Stimulated activated naive CD8-positive, alpha-beta T cell treated with anti-CD3 and anti-CD28 coated beads, Interleukin-15, amount 100 ng/mL, for 72 hours (primary cell): Measurements from ENCODE around the gene PCDHB14.
"Not testable (repeated sequence)": the region's sequence is repeated elsewhere in the genome, so short reads cannot be mapped to it uniquely, and the experiment has no call there.

Experiments used
- ATAC-seq: fragments of 150-1000 bp; cut with Tn5 transposase; 2 replicates; pipeline ENCODE4 v1.10.0; 2021; ENCODE audit warnings: mild to moderate bottlenecking, moderate library complexity
- DNase-seq, 2 donors: peaks; one replicate each; pipeline ENCODE4 v3.0.0; 2021 to 2022
- H3K27ac Mint-ChIP-seq, 2 donors: one replicate each; pipeline ENCODE4 v1.8.0; 2022; ENCODE audit warnings: mild to moderate bottlenecking in 2 of 2, mixed read lengths in 2 of 2, moderate library complexity in 2 of 2
- H3K27me3 Mint-ChIP-seq: one replicate; pipeline ENCODE4 v1.8.0; 2022; ENCODE audit warnings: mixed read lengths
- H3K4me1 Mint-ChIP-seq: one replicate; pipeline ENCODE4 v1.8.0; 2022; ENCODE audit warnings: mild to moderate bottlenecking, mixed read lengths
- H3K4me3 Mint-ChIP-seq, 2 donors: one replicate each; pipeline ENCODE4 v1.8.0; 2022; ENCODE audit warnings: mild to moderate bottlenecking in 2 of 2, mixed read lengths in 2 of 2, moderate library complexity in 1 of 2
- H3K9me3 Mint-ChIP-seq, 2 donors: one replicate each; pipeline ENCODE4 v1.8.0; 2022; ENCODE audit warnings: mixed read lengths in 2 of 2

The PCDHB14 gene

GRCh38 chr5:141236516-141237313 lies 13.6 kb downstream of the PCDHB14 start:
- DNase-seq (no peak), ATAC-seq (no peak)
- Mint-ChIP-seq H3K27me3 (peaks cover 50% of the 10 kb centered on the region), H3K9me3 (peaks cover 38 to 43% of the 10 kb centered on the region in 2 donors), H3K27ac (no peak overlapping the region), H3K4me3 (no peak overlapping the region), H3K4me1 (no peaks in the 10 kb centered on the region)

- Mint-ChIP-seq H3K27ac (no peak overlapping the region), H3K9me3 (peaks cover 52 to 72% of the 10 kb centered on the region in 2 donors), H3K4me1 (no peaks in the 10 kb centered on the region), H3K4me3 (no peak overlapping the region), H3K27me3 (peaks cover 65% of the 10 kb centered on the region)
- DNase-seq (no peak), ATAC-seq (no peak)
Measured at GRCh38 chr5:141241496-141241895, 18.4 kb downstream of the PCDHB14 start.

GRCh38 chr5:141245250-141245717 lies 22.1 kb downstream of the PCDHB14 start, which contains the start of gene PCDHB15:
TSS of gene PCDHB15 (plus strand) at chr5:141245395. CDS start at chr5:141245579, 184 bp downstream.
- no peaks in the 10 kb centered on the region for H3K4me1 Mint-ChIP-seq
- peaks cover 53 to 77% of the 10 kb centered on the region in 2 donors for H3K9me3 Mint-ChIP-seq
- DNase-seq (peak in 1 of 2 donors; percentile 22), ATAC-seq (no peak)
- peaks cover 50% of the 10 kb centered on the region for H3K27me3 Mint-ChIP-seq
- H3K27ac Mint-ChIP-seq: no peak within 1 kb of the TSS
- peak within 1 kb of the TSS in 1 of 2 donors; percentile 46 for H3K4me3 Mint-ChIP-seq

- Mint-ChIP-seq H3K27me3 (peaks cover 33% of the 10 kb centered on the region), H3K9me3 (peaks cover 41 to 65% of the 10 kb centered on the region in 2 donors)
Measured at GRCh38 chr5:141246971-141247370, 23.8 kb downstream of the PCDHB14 start.

GRCh38 chr5:141247434-141247833 lies 24.3 kb downstream of the PCDHB14 start:
- not testable (repeated sequence) for H3K4me1 Mint-ChIP-seq, DNase-seq, H3K27ac Mint-ChIP-seq, H3K4me3 Mint-ChIP-seq, ATAC-seq
- H3K9me3 Mint-ChIP-seq: peaks cover 40 to 62% of the 10 kb centered on the region in 2 donors
- H3K27me3 Mint-ChIP-seq: peaks cover 29% of the 10 kb centered on the region

More at GRCh38 chr5:141246971-141247370, 23.8 kb downstream of the PCDHB14 start:
- DNase-seq, ATAC-seq, H3K4me1 Mint-ChIP-seq, H3K27ac Mint-ChIP-seq, H3K4me3 Mint-ChIP-seq: not testable (repeated sequence)

- Mint-ChIP-seq H3K27ac (no peak overlapping the region), H3K9me3 (peaks cover 36 to 44% of the 10 kb centered on the region in 2 donors), H3K4me1 (no peaks in the 10 kb centered on the region), H3K4me3 (no peak overlapping the region), H3K27me3 (peaks cover under 1% of the 10 kb centered on the region)
- ATAC-seq (no peak), DNase-seq (no peak)
Measured at GRCh38 chr5:141250576-141250975, 27.4 kb downstream of the PCDHB14 start.

- no peaks in the 10 kb centered on the region for H3K27me3 Mint-ChIP-seq
- DNase-seq (no peak), ATAC-seq (no peak)
- no peak overlapping the region for H3K4me3 Mint-ChIP-seq
- peaks cover 54 to 70% of the 10 kb centered on the region in 2 donors for H3K9me3 Mint-ChIP-seq
- no peak overlapping the region for H3K27ac Mint-ChIP-seq
- no peaks in the 10 kb centered on the region for H3K4me1 Mint-ChIP-seq
Measured at GRCh38 chr5:141258464-141258863, 35.3 kb downstream of the PCDHB14 start.

GRCh38 chr5:141258948-141259347 lies 35.8 kb downstream of the PCDHB14 start:
- H3K9me3 Mint-ChIP-seq: peaks cover 57 to 74% of the 10 kb centered on the region in 2 donors
- H3K27ac Mint-ChIP-seq: no peak overlapping the region
- DNase-seq: no peak

GRCh38 chr5:141260458-141261237 lies 37.5 kb downstream of the PCDHB14 start:
- peaks cover 52 to 75% of the 10 kb centered on the region in 2 donors for H3K9me3 Mint-ChIP-seq
- no peak overlapping the region for H3K27ac Mint-ChIP-seq
- H3K4me1 Mint-ChIP-seq: no peaks in the 10 kb centered on the region
- DNase-seq (no peak), ATAC-seq (no peak)
- no peaks in the 10 kb centered on the region for H3K27me3 Mint-ChIP-seq
- no peak overlapping the region for H3K4me3 Mint-ChIP-seq

More at GRCh38 chr5:141258948-141259347, 35.8 kb downstream of the PCDHB14 start:
- Mint-ChIP-seq H3K4me3 (no peak overlapping the region), H3K27me3 (no peaks in the 10 kb centered on the region), H3K4me1 (no peaks in the 10 kb centered on the region)
- no peak for ATAC-seq

- H3K4me3 Mint-ChIP-seq: no peak overlapping the region
- H3K27me3 Mint-ChIP-seq: no peaks in the 10 kb centered on the region
- DNase-seq (no peak), ATAC-seq (no peak)
- H3K27ac Mint-ChIP-seq: no peak overlapping the region
- peaks cover 55 to 75% of the 10 kb centered on the region in 2 donors for H3K9me3 Mint-ChIP-seq
- no peaks in the 10 kb centered on the region for H3K4me1 Mint-ChIP-seq
Measured at GRCh38 chr5:141261238-141261546, 38.0 kb downstream of the PCDHB14 start.

- no peaks in the 10 kb centered on the region for H3K4me1 Mint-ChIP-seq
- H3K9me3 Mint-ChIP-seq: peaks cover 51 to 73% of the 10 kb centered on the region in 2 donors
Measured at GRCh38 chr5:141269195-141269594, 46.1 kb downstream of the PCDHB14 start.

GRCh38 chr5:141272906-141273305 lies 49.8 kb downstream of the PCDHB14 start:
- no peak for ATAC-seq
- no peak overlapping the region for H3K27ac Mint-ChIP-seq
- peaks cover 49 to 72% of the 10 kb centered on the region in 2 donors for H3K9me3 Mint-ChIP-seq
- no peak for DNase-seq
- H3K4me3 Mint-ChIP-seq: no peak overlapping the region
- H3K27me3 Mint-ChIP-seq: no peaks in the 10 kb centered on the region
- H3K4me1 Mint-ChIP-seq: no peaks in the 10 kb centered on the region

More at GRCh38 chr5:141269195-141269594, 46.1 kb downstream of the PCDHB14 start:
- ATAC-seq (no peak), DNase-seq (no peak)
- Mint-ChIP-seq H3K4me3 (no peak overlapping the region), H3K27ac (no peak overlapping the region), H3K27me3 (no peaks in the 10 kb centered on the region)
